ENCODE results near the gene PCNX1. TPM values are rescaled to one million over a fixed set of nuclear protein-coding genes. Genes with fewer than 3 reads are reported as not detected.

PCNX1 gene
- total and polyA plus RNA-seq, 12 donors, result 11.3 to 196 (median 106) TPM

DNA sequence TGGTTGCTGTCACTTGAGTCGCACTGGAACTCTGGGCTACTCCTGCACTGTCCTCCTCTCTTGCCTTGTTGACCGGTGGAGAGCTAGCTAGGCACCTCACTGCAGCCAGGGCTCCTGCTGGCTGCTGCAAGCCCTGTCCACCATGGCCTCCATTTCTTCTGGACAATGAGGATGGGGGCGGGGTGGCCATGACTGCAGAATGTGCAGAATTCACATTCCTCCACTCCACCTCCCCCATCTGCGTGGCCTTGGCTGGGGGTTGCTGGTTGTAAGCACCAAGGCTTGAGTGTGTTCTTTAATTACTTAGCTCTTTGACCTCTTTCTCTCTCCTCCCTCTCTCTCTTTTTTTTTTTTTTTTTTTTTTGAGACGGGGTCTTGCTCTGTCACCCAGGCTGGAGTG lies 248.5 kb downstream of the PCNX1 start:
- Histone ChIP-seq H3K9me3 (replicated peaks in 1 of 3) (no peaks in the 10 kb centered on the region), H3K4me3 (no peak overlapping the region), H3K27me3 (no peaks in the 10 kb centered on the region), H3K4me1 (replicated peaks in 1 of 2) (no peaks in the 10 kb centered on the region), H3K36me3 (replicated peaks in 1 of 2) (no peaks in the 10 kb centered on the region), H3K27ac (no peak overlapping the region)
- WGBS, 4 donors, result 59 to 85% (median 68%) methylated on average over 4 to 5 of the region's 5 CpGs
- intact Hi-C loops (cut with DNase I), result no loop called here
- no peak for TF ChIP-seq POLR2A (IDR thresholded peaks at IDR 0.05)
- TF ChIP-seq, protein P1, sequence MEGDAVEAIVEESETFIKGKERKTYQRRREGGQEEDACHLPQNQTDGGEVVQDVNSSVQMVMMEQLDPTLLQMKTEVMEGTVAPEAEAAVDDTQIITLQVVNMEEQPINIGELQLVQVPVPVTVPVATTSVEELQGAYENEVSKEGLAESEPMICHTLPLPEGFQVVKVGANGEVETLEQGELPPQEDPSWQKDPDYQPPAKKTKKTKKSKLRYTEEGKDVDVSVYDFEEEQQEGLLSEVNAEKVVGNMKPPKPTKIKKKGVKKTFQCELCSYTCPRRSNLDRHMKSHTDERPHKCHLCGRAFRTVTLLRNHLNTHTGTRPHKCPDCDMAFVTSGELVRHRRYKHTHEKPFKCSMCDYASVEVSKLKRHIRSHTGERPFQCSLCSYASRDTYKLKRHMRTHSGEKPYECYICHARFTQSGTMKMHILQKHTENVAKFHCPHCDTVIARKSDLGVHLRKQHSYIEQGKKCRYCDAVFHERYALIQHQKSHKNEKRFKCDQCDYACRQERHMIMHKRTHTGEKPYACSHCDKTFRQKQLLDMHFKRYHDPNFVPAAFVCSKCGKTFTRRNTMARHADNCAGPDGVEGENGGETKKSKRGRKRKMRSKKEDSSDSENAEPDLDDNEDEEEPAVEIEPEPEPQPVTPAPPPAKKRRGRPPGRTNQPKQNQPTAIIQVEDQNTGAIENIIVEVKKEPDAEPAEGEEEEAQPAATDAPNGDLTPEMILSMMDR (IDR thresholded peaks at IDR 0.05), result no peak
- peak in 5 of 7 donors; percentile 39 to 69 (median 59) for DNase-seq

- TF ChIP-seq, protein P1 (IDR thresholded peaks at IDR 0.05), result no peak
- no peak for TF ChIP-seq POLR2A (IDR thresholded peaks at IDR 0.05)
- no peak overlapping the region for H3K27ac ChIP-seq
- H3K27me3 ChIP-seq, result no peaks in the 10 kb centered on the region
- H3K4me3 ChIP-seq, result no peak overlapping the region
- intact Hi-C loops (cut with DNase I), result no loop called here
- H3K4me1 ChIP-seq (replicated peaks in 1 of 2), result peaks cover 23 to 27% of the 10 kb centered on the region in 2 donors
- no peak for DNase-seq
- 71 to 80% (median 76%) methylated on average over 6 of the region's 6 CpGs for WGBS, 4 donors
- no peaks in the 10 kb centered on the region for H3K36me3 ChIP-seq (replicated peaks in 1 of 2)
- no peaks in the 10 kb centered on the region for H3K9me3 ChIP-seq (replicated peaks in 1 of 3)
Observed at GRCh38 chr14:71163050-71163841, 256.0 kb downstream of the PCNX1 start.

GRCh38 chr14:71163842-71164629 lies 256.8 kb downstream of the PCNX1 start:
- H3K36me3 ChIP-seq (replicated peaks in 1 of 2), result no peaks in the 10 kb centered on the region
- no peaks in the 10 kb centered on the region for H3K27me3 ChIP-seq
- peak overlapping the region in 3 of 5 donors; percentile 83 to 90 (median 87) for H3K27ac ChIP-seq
- H3K4me3 ChIP-seq, result no peak overlapping the region
- TF ChIP-seq, protein P1 (IDR thresholded peaks at IDR 0.05), result no peak
- TF ChIP-seq POLR2A (IDR thresholded peaks at IDR 0.05), result no peak
- no peak for DNase-seq
- no peaks in the 10 kb centered on the region for H3K9me3 ChIP-seq (replicated peaks in 1 of 3)
- intact Hi-C loops (cut with DNase I), result no loop called here
- H3K4me1 ChIP-seq (replicated peaks in 1 of 2), result peaks cover 23 to 27% of the 10 kb centered on the region in 2 donors
- 82 to 89% (median 88%) methylated on average over 7 to 10 of the region's 10 CpGs for WGBS, 4 donors

Small RNA genes within 50 kb of the gene (small RNA-seq; reads per million reads assigned to genes)
- gene AC005230.1, result 0 reads per million in 2 donors
- gene GTF3AP2, result 0 reads per million in 2 donors

Other genes with a start within 250 kb of the PCNX1 start
- gene MAP3K9, start 97.9 kb upstream of the PCNX1 start, total RNA-seq, result 1 to 10 TPM; 2.2 to 6.7 (median 3.4) TPM
- gene MAP3K9, start 97.9 kb upstream of the PCNX1 start, polyA plus RNA-seq, result 1 to 10 TPM in 2 of 3 donors, under 1 TPM in 1; 0.67 to 2.7 (median 1.3) TPM

Measured in adrenal gland (tissue), 12 donors.